Activated CD8-positive, alpha-beta memory T cell treated with anti-CD3 and anti-CD28 coated beads, Interleukin-2, amount 50 U/mL, for 1 hour (primary cell): ENCODE measurements around the gene KIAA0930.

Experiments
- DNase-seq: peaks from one replicate; pipeline ENCODE4 v3.0.0-alpha.2; 2020; ENCODE audit errors: extremely low read depth

The KIAA0930 gene

DNA sequence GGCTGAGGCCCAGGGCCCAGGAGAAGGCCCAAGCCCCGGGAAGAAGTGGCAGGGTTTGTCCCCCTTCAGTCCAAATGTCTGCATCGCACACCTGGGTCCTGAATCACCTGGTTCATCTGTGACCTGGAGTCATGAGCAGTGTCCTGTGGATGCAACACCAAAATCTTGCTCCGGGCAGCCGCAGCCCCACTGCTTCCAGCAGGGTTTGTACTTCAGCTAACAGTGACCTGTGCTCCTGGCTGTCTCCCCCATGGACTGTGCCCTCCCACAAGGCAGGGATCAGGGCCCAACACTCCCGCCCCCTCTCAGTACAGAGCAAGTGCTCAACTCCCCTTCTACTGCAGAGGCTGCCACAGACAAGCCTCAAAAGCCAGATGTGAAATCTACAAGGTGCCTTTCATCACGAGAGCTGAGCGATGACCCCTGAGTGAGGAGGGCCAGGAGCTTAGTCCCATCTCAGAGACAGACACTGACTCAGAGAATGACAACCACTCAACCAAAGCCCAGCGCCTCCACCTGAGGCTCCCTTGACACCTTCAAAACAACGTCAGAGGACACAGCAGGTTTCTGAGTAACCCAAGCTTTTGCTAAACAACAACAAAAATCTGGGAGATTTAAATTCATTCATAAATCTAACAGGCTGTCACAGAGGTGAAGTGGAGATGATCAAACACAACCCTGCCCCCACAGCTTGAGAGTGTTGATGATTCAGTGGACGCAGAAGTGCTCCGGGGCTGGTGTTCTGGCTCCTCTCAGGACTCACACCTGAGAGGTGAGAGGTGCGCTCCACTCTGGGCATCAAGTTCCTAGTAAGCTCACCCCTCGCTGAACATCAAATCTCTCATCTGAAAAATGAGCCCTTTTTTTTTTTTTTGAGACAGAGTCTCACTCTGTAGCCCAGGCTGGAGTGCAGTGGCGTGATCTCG lies 3.4 kb downstream of the KIAA0930 start:
- DNase-seq, result no peak

DNA sequence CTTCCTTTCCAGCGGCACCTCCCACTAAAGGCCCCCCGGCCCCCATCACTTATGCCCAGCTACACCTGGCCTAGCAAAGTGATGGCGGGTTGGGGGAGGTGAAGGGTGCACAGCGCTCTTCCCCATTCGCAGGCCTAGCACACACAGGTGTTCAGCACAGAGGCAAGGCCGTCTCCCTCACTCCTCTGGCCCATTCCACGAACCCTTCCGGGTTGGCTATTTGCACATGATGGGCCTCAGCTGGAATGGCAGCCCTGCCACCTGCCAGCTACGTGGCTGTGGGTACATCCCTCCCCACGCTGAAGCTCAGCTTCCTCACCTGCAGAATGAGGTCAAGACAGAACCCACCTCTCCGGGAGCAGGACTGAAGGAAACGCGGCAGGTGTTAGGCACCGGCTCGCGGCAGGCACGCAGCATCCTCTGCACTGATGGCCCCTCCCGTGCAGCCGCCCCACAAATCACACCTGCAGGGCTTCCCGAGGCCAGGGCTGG lies 4.8 kb downstream of the KIAA0930 start:
- DNase-seq, result no peak

GRCh38 chr22:45235101-45235777 lies 5.5 kb downstream of the KIAA0930 start:
- no peak for DNase-seq

- no peak for DNase-seq
Measured at GRCh38 chr22:45233827-45234226, 6.9 kb downstream of the KIAA0930 start.

GRCh38 chr22:45233386-45233785 lies 7.3 kb downstream of the KIAA0930 start:
- no peak for DNase-seq

DNA sequence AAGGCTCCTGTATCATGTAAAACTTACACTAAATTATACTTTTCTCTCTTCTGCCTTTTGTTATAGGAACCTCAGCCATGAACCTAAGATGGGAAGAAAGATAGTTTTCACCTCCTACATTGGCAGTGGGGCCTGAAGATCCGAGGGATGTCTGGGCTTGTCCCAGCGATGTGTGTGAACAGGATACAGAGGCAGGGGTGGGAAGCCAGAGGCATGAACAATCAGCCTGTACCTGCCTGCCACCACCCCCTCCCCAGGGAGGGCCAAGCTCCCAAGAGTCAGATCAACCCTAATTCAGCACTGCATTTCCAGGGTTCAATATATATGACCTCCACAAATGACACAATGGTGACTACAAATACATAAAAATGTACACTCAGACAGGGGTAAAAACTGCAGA lies 9.4 kb downstream of the KIAA0930 start:
- DNase-seq, result no peak

DNA sequence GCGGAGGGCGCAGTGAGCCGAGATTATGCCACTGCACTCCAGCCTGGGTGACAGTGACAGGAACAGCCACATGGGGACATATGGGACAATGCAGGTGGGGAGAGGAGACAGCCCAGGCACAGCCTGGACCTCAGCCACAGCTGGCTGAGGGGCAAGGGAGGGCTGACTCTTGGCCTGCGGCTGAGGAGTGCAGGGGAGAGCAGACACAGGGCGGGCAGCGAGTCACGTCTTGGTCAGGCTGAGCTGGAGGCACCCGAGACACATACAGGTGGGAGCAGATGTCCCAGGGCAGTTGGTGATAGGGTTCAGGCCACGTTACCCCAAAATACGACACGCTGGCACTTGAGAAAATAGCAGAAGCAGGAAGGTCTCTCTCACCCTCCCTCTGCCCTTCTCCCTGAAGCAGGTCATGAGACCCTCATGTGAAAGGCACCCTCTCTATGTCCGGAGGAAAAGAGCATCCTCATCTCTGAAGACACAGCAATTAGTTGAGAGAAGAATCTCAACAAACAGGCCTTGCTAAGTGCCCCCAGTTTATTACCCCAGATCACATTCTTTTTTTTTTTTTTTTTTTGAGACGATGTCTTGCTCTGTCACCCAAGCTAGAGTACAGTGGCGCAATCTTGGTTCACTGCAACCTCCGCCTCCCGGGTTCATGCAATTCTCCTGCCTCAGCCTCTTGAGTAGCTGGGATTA lies 10.5 kb downstream of the KIAA0930 start:
- no peak for DNase-seq

- DNase-seq, result no peak
Measured at GRCh38 chr22:45229181-45229580, 11.5 kb downstream of the KIAA0930 start.

DNA sequence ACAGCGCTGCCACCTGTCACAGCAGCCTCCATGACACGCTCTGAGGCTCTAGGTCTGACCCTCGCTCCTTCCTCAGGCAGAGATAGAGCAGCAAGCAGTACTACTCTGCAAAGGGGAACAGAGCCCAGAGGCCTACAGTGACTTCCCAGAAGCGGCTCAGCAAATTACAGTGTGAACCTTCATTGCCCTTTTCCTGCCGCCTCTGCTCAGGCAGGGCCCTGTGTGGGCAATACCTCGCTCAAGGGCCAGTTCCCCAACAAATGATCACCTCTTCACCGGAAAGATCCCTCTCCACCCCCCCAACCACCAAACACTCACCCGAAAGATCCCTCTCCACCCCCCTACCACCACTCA lies 12.3 kb downstream of the KIAA0930 start:
- no peak for DNase-seq

GRCh38 chr22:45227645-45228400 lies 12.9 kb downstream of the KIAA0930 start:
- DNase-seq, result no peak

DNA sequence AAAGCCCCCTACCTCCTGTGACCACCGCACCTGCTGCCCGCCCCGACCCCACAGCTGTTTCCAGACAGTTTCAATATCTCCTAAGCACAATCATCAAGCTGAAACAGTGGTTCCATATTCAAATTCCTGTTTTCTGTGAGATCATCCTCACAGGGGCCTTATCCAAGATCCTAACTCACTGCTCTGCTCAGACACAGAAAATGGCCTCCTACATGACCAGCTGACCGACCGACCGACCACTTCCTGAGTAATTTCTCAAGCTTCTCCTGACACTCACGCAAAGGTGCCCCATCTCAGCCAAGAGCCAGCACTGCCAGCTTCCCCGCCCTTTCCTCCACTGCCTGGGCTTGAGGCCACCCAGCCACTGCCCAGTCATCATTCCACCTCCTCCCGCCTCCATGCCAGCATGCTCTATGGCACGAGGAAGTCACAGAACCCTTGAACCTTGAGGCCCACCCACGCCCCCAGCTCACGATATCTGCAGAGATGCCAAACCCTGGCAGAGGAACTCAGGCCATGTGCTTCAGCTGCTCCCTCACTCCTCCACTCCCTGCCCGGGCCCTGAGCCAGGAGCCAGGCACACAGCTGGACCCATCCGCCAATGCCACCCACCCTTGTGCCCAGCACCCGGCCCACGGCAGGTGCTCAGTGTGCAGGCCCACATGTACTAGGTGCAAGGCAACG lies 14.0 kb downstream of the KIAA0930 start:
- no peak for DNase-seq

GRCh38 chr22:45225732-45226502 lies 14.8 kb downstream of the KIAA0930 start:
- no peak for DNase-seq

GRCh38 chr22:45224988-45225731 lies 15.5 kb downstream of the KIAA0930 start:
- no peak for DNase-seq

DNA sequence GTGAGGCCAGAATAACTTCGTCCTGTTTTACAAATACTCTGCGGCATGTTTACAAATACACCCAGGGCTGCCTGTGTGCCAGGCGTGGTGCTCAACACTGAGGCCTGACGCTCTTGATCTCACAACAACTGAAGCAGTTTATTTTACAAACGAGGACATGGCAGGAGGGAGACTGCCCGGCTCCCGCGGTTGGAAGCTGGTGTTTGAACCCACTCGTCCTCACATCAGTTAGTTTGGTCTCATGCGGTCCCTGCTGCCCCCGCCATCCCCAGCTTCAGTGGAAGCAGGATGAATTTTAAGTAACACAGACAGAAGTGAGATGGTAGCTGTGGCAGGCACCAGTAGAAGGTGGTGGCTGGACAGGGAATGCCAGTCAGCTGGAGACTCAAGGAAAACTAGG lies 16.4 kb downstream of the KIAA0930 start:
- no peak for DNase-seq

DNA sequence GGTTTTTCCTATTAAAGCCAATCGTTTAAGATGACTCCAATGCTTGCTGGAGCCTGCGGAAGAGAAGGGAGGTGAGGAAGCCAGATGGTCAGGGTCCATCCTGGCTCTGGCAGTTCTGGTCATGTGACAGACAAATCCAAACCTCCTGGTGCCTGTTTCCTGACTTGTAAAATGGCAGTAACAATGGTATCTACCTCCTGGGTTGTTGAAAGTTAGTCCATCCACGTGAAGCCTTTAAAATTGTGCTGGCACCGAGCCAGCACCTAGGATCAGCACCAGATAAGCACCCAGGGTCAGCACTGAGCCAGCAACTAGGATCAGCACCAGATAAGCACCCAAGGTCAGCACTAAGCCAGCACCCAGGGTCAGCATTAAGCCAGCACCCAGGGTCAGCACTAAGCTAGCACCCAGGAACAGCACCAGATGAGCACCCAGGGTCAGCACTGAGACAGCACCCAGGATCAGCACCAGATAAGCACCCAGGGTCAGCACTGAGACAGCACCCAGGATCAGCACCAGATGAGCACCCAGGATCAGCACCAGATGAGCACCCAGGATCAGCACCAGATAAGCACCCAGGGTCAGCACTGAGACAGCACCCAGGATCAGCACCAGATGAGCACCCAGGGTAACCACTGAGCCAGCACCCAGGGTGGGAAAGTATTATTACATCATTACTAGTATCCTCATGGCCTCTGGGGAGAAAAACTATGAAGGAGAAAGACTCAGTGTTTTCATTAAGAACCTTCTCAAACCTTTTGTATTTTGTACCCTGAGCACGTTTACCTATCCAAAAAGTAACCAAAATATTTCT lies 17.2 kb downstream of the KIAA0930 start:
- no peak for DNase-seq

DNA sequence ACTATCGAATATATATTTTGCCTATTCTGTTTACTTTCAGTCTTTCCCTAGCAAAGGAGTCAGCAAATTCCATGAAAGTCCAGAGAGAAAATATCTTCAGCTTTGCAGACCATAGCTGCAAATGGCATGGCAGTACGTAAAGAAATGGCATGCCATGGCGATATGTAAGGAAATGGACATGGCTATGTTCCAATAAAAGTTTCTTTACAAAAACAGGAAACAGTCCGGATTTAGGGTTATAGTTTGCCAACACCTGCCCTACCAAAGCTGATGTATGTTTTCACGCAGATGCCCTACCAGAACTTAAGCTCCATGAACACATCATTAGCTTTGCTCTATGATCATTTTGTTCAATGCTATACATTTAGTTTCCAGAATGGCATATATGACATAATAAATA lies 19.5 kb downstream of the KIAA0930 start:
- no peak for DNase-seq

DNA sequence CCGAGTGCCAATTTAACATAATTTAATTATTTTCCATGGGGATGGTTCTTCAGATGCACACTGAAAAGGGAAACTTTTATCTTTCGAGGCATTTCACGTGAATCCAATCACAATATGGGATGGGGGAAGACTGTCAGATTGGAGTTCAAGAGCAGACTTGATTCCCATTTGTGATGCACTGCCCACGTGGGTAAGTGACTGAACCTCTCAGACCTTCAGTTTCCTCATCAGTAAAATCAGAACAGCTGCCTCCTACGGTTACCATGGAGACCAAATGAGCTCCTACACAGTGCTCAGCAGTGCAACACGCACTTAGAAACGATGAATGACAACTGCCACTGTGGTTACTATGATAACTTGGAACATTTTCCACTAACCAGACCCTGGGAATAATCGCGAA lies 21.7 kb downstream of the KIAA0930 start:
- DNase-seq, result no peak

GRCh38 chr22:45217806-45218205 lies 22.9 kb downstream of the KIAA0930 start:
- DNase-seq, result no peak

GRCh38 chr22:45217345-45217744 lies 23.3 kb downstream of the KIAA0930 start:
- DNase-seq, result no peak
